WI38 (cell line): ENCODE measurements around the gene LRPAP1.

Experiments
- H3K4me3 ChIP-seq: 2 replicates; pipeline ENCODE4 v1.5.1; 2011; ENCODE audit warnings: low read depth, mild to moderate bottlenecking, control low read depth, low read length
- TF ChIP-seq, protein P1 (sequence below): IDR thresholded peaks from 2 replicates; pipeline ENCODE4 v1.5.1; 2012; ENCODE audit warnings: low read depth, mild to moderate bottlenecking, control low read depth, low read length

LRPAP1 gene

DNA sequence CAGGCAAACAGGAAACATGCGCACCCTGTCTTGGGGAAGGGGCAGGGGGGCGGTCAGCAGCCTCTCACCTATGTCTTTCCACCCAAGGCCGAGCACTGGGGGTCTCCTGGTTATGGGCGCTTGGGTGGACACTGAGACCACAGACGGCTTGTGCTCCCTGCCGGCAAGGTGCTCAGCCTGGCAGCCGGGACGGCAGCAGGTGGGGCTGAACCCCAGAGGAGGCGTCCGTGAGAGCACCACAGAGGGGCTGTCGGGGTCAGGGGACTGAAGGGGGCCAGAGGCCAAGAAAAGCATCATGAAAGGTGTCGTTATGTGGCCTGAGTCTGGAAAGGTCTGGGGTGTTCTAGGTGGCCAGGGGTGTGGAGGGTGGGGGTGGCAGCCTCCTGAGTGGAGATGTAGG is 49.5 kb downstream of the LRPAP1 start:
- no peak overlapping the region for H3K4me3 ChIP-seq
- TF ChIP-seq, protein P1, sequence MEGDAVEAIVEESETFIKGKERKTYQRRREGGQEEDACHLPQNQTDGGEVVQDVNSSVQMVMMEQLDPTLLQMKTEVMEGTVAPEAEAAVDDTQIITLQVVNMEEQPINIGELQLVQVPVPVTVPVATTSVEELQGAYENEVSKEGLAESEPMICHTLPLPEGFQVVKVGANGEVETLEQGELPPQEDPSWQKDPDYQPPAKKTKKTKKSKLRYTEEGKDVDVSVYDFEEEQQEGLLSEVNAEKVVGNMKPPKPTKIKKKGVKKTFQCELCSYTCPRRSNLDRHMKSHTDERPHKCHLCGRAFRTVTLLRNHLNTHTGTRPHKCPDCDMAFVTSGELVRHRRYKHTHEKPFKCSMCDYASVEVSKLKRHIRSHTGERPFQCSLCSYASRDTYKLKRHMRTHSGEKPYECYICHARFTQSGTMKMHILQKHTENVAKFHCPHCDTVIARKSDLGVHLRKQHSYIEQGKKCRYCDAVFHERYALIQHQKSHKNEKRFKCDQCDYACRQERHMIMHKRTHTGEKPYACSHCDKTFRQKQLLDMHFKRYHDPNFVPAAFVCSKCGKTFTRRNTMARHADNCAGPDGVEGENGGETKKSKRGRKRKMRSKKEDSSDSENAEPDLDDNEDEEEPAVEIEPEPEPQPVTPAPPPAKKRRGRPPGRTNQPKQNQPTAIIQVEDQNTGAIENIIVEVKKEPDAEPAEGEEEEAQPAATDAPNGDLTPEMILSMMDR = no peak

DNA sequence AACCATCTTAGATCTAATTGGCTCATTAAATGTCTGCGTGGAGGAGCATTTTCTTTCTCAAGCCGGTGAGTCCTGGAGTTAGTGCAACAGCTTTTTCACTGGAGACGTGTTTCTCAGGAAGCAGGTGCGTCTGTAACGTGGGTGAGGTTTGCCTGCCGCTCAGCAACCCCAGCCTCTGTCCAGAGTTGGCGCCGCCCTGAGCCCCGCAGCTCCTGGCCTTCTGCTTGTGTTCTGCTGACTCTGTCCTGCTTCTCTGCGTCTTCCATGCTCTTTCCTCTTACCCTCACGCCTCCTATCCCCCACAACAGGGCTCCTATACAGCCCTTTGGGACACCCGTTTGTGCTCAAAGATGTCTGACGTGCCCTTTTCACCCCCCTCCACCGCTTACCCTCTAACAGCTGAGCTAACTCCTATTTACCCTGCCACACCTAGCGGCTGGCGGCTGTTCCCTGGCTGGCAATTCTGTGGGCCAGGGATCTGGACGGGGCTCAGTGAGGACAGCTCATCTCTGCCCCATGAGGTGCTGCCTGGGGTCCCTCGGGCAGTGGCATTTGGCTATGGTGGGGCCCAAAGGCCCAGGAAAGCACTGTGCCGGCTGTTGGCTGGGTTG is 50.3 kb downstream of the LRPAP1 start:
- TF ChIP-seq, protein P1 = no peak
- H3K4me3 ChIP-seq = no peak overlapping the region

DNA sequence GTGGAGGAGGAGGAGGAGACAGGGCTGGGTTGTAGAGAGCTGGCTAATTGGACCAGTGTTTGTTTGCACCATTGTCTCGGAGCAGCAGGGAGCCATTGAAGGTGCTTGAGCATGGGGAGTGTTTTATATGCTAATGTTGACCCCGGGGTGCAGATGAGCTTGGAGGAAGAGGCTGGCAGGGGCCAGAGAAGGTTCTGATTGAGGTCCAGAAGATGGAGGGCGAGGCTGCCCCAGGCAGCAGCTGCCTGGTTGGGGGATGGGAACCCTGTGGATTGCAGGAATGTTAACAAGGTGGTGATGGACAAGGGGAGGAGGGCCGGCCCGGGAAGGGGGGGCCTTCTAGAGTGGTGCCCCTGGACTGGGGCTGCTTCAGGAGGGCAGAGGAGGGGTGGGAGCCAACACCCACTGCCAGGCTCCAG is 51.1 kb downstream of the LRPAP1 start:
- H3K4me3 ChIP-seq = no peak overlapping the region

DNA sequence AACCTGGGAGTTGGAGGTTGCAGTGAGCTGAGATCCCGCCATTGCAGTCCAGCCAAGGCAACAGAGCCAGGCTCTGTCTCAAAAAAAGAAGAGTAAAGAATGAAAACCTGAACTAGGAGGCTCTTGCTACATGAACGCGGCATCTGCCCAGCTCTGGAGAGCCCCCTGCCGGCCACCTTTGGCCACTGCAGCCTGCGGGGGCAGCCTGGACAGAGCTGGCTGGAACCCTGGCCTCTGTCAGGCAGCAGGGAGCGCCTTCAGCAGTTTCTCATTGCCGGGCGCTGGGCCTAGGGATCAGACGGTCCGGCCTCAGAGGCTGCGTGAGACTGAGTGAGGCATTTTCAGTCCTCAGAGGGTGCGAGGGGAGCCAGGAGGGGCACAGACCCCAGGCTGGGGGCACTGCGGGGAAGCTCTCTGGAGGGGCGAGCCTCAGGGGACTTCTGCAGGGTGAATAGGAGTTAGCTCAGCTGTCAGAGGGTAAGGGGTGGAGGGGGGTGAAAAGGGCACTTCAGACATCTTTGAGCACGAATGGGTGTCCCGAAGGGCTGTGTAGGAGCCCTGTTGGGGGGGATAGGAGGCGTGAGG is 51.6 kb downstream of the LRPAP1 start:
- H3K4me3 ChIP-seq = no peak overlapping the region

More for the DNA sequence above, 51.1 kb downstream of the LRPAP1 start:
- TF ChIP-seq, protein P1 = no peak

DNA sequence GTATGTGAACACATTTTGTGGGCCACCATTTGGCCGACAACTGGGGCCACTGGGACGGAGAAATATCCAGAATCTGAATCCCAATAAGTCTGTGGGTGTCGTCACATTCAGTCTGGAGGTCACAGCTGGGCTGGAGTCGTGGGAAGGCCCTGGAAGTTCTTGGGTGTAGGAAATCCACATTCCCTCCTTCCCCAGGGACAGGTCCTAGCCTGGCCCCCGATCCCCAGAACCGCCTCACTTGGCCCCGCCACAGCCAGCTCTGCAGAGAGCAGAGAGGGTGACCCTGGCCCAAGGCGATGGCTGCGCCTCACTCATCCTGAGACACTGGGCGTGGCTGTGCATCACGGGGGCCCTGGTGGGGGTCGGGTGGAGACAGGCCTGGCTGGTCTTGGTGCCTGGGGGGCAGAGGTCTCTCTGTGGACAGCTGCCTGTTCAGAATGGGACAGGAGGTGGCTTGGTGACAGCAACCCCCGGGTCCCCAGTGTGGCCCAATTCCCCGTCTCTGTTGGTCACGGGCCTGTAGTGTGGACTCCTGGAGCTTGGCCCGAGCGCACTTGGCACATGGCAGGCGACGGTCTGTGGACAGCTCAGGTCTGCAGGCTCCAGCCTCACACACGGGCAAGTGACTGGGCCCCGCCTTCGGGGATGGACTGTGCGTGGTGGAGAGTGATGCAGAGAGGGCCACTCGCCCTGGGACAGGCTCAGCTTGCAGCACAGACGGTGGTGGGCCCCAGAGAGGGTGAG is 52.7 kb downstream of the LRPAP1 start:
- TF ChIP-seq, protein P1 = no peak

More for the DNA sequence above, 51.6 kb downstream of the LRPAP1 start:
- TF ChIP-seq, protein P1 = peak; percentile 99

DNA sequence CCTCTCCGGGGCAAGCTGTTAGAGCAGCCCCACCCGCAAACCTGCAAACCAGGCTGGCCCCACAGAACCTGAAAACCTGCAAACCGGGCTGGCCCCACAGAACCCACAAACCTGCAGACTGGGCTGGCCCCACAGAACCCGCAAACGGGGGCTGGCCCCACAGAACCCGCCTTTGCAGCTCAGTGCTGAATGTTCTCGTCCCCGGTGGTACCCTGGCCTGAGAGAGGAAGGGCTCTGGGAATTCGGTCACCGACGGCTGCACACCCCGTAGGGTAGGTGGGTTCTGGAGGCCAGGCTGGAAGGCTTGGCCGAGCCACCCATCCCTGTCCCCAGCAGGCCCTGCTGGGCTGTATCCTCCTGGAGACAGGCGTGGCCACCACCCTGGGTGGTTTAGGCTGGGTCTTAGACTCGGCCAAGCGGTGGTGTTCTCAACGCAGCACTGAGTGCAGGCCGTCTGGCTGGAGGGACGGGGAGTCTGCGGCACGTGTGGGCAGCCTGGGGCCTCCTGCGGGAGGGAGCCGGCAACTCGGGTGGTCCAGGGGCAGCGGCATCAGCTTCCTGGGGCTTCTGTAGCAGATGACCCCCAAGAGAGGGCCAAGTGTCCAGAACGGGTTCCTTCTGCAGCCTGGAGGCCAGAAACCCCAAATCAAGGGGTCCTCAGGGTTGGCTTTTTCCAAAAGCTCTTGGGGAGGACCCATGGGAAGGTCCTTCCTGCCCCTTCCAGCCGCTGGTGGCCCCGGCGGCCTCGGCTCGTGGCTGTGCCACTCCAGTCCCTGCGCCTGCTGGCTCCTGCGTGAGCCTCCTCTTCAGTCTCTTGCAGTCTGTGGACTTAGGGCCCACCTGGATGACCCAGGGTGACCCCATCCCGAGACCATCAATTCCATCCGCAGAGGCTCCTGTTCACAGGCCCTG is 53.5 kb downstream of the LRPAP1 start:
- no peak overlapping the region for H3K4me3 ChIP-seq
- TF ChIP-seq, protein P1 = no peak

More for the DNA sequence above, 52.7 kb downstream of the LRPAP1 start:
- H3K4me3 ChIP-seq = no peak overlapping the region
